SK-N-MC (cell line): ENCODE data around the gene CCR8.
"Not testable (repeated sequence)": the region's sequence is repeated elsewhere in the genome, so short reads cannot be mapped to it uniquely, and the experiment has no call there.

Source experiments
- DNase-seq: peaks from one replicate; pipeline ENCODE4 v3.0.0-alpha.2; 2011; ENCODE audit warnings: low read depth, low spot score
- H3K27ac ChIP-seq: fragments of 200-600 bp; sonication (generic); 2 replicates; pipeline ENCODE4 v1.5.1; 2016; ENCODE audit warnings: mixed run types
- H3K36me3 ChIP-seq: fragments of 200-600 bp; sonication (generic); 2 replicates; pipeline ENCODE4 v1.6.1; 2017; ENCODE audit warnings: antibody characterized with exemption, low read length, mixed read lengths; ENCODE audit not compliant: insufficient read depth
- H3K4me3 ChIP-seq: fragments of 200-600 bp; sonication (generic); 2 replicates; pipeline ENCODE4 v1.5.1; 2016
- H3K9ac ChIP-seq: fragments of 200-600 bp; sonication (generic); 2 replicates; pipeline ENCODE4 v1.8.0; 2017; ENCODE audit warnings: mixed run types, mixed read lengths; ENCODE audit not compliant: insufficient read length
- H3K9me3 ChIP-seq: fragments of 200-600 bp; sonication (generic); 2 replicates; pipeline ENCODE4 v1.6.1; 2017; ENCODE audit warnings: low read depth, mild to moderate bottlenecking, antibody characterized with exemption, low read length, moderate library complexity, mixed read lengths
- EZH2 ChIP-seq: fragments of 200-600 bp; sonication (generic); IDR thresholded peaks from one replicate; pipeline ENCODE4 v1.6.1; 2017; ENCODE audit warnings: antibody characterized with exemption
- FOXP2 ChIP-seq: optimal IDR thresholded peaks from 2 replicates; pipeline ENCODE3; 2011; ENCODE audit warnings: mild to moderate bottlenecking, moderate library complexity; ENCODE audit not compliant: insufficient read depth; ENCODE audit errors: extremely low read length, control extremely low read depth
- POLR2AphosphoS5 ChIP-seq: IDR thresholded peaks from 2 replicates; pipeline ENCODE4 v1.6.1; 2012; ENCODE audit warnings: mild to moderate bottlenecking, low read depth, low read length, borderline replicate concordance

The CCR8 gene

GRCh38 chr3:39349080-39349479 is 19.6 kb downstream of the CCR8 start:
- DNase-seq, result no peak
- Histone ChIP-seq H3K4me3 (no peak overlapping the region), H3K36me3 (no peaks in the 10 kb centered on the region), H3K9me3 (no peaks in the 10 kb centered on the region), H3K9ac (no peak overlapping the region), H3K27ac (no peak overlapping the region)
- TF ChIP-seq FOXP2 (no peak), EZH2 (no peak), POLR2AphosphoS5 (no peak)

GRCh38 chr3:39350714-39351113 is 21.2 kb downstream of the CCR8 start:
- H3K9me3 ChIP-seq, result no peaks in the 10 kb centered on the region
- no peak overlapping the region for H3K4me3 ChIP-seq
- H3K9ac ChIP-seq, result no peak overlapping the region
- no peaks in the 10 kb centered on the region for H3K36me3 ChIP-seq
- no peak for DNase-seq
- no peak overlapping the region for H3K27ac ChIP-seq
- TF ChIP-seq FOXP2, result no peak
- TF ChIP-seq POLR2AphosphoS5, result no peak
- no peak for TF ChIP-seq EZH2

- not testable (repeated sequence) for H3K9me3 ChIP-seq, DNase-seq, H3K36me3 ChIP-seq, H3K4me3 ChIP-seq, H3K9ac ChIP-seq, H3K27ac ChIP-seq
Observed at GRCh38 chr3:39351134-39351533, 21.6 kb downstream of the CCR8 start.

GRCh38 chr3:39353168-39353927 is 23.8 kb downstream of the CCR8 start:
- not testable (repeated sequence) for DNase-seq, H3K27ac ChIP-seq, H3K4me3 ChIP-seq, H3K9me3 ChIP-seq, H3K36me3 ChIP-seq, H3K9ac ChIP-seq

- Histone ChIP-seq H3K9me3 (no peaks in the 10 kb centered on the region), H3K4me3 (no peak overlapping the region), H3K36me3 (no peaks in the 10 kb centered on the region), H3K27ac (no peak overlapping the region), H3K9ac (no peak overlapping the region)
- TF ChIP-seq EZH2 (no peak), FOXP2 (no peak), POLR2AphosphoS5 (no peak)
- no peak for DNase-seq
Observed at GRCh38 chr3:39358333-39358732, 28.8 kb downstream of the CCR8 start.

- H3K9me3 ChIP-seq, result no peaks in the 10 kb centered on the region
- TF ChIP-seq POLR2AphosphoS5 (no peak), EZH2 (no peak), FOXP2 (no peak)
- H3K4me3 ChIP-seq, result no peak overlapping the region
- DNase-seq, result no peak
- no peak overlapping the region for H3K9ac ChIP-seq
- no peak overlapping the region for H3K27ac ChIP-seq
- no peaks in the 10 kb centered on the region for H3K36me3 ChIP-seq
Observed at GRCh38 chr3:39361252-39361927, 31.9 kb downstream of the CCR8 start.

GRCh38 chr3:39362192-39362591 is 32.7 kb downstream of the CCR8 start:
- no peaks in the 10 kb centered on the region for H3K9me3 ChIP-seq
- H3K9ac ChIP-seq, result no peak overlapping the region
- no peak overlapping the region for H3K4me3 ChIP-seq
- H3K27ac ChIP-seq, result no peak overlapping the region
- TF ChIP-seq EZH2 (no peak), POLR2AphosphoS5 (no peak), FOXP2 (no peak)
- H3K36me3 ChIP-seq, result no peaks in the 10 kb centered on the region
- DNase-seq, result no peak

- no peak overlapping the region for H3K27ac ChIP-seq
- H3K36me3 ChIP-seq, result no peaks in the 10 kb centered on the region
- TF ChIP-seq EZH2 (no peak), POLR2AphosphoS5 (no peak), FOXP2 (no peak)
- no peak overlapping the region for H3K4me3 ChIP-seq
- DNase-seq, result no peak
- H3K9me3 ChIP-seq, result no peaks in the 10 kb centered on the region
- H3K9ac ChIP-seq, result no peak overlapping the region
Observed at GRCh38 chr3:39362812-39363211, 33.3 kb downstream of the CCR8 start.

- not testable (repeated sequence) for H3K27ac ChIP-seq, H3K9me3 ChIP-seq, H3K36me3 ChIP-seq, DNase-seq, H3K4me3 ChIP-seq, H3K9ac ChIP-seq
Observed at GRCh38 chr3:39370450-39370849, 40.9 kb downstream of the CCR8 start.
